HepG2 (cell line): ENCODE results near the gene KANSL3. TPM values are rescaled to one million over a fixed set of nuclear protein-coding genes. Genes with fewer than 3 reads are reported as not detected.

Source experiments
- AKAP8 ChIP-seq: sonication (generic); formaldehyde crosslinking; IDR thresholded peaks from 2 replicates; pipeline ENCODE4 v1.5.1; 2020; ENCODE audit warnings: mild to moderate bottlenecking, missing genetic modification reagents
- BORCS8-MEF2B ChIP-seq: sonication (generic); formaldehyde crosslinking; IDR thresholded peaks from 2 replicates; pipeline ENCODE4 v1.8.0; 2022; ENCODE audit warnings: mild to moderate bottlenecking, missing genetic modification reagents
- CEBPB ChIP-seq: IDR thresholded peaks from 2 replicates; pipeline ENCODE4 v1.6.1; 2011; ENCODE audit warnings: low read depth, low read length, improper control_type of control experiment, borderline replicate concordance
- CENPBD1 ChIP-seq: sonication (generic); formaldehyde crosslinking; IDR thresholded peaks from 2 replicates; pipeline ENCODE4 v1.8.0; 2022; ENCODE audit warnings: missing genetic modification reagents, low read depth, mild to moderate bottlenecking, borderline replicate concordance
- CERS6 ChIP-seq: sonication (generic); formaldehyde crosslinking; IDR thresholded peaks from 2 replicates; pipeline ENCODE4 v1.5.0; 2020; ENCODE audit warnings: missing genetic modification reagents
- HOXA3 ChIP-seq: sonication (generic); formaldehyde crosslinking; IDR thresholded peaks from 2 replicates; pipeline ENCODE4 v1.5.0; 2020; ENCODE audit warnings: missing genetic modification reagents
- ZBTB3 ChIP-seq: sonication (generic); formaldehyde crosslinking; IDR thresholded peaks from 2 replicates; pipeline ENCODE4 v1.4.0; 2020; ENCODE audit warnings: low read depth, mild to moderate bottlenecking, moderate library complexity, missing genetic modification reagents, borderline replicate concordance
- ZNF264 ChIP-seq: sonication (generic); formaldehyde crosslinking; IDR thresholded peaks from 2 replicates; pipeline ENCODE4 v1.4.0; 2020; ENCODE audit warnings: missing genetic modification reagents
- ZNF513 ChIP-seq: sonication (generic); formaldehyde crosslinking; conservative IDR thresholded peaks from 2 replicates; pipeline ENCODE4 v1.5.0; 2020; ENCODE audit warnings: missing genetic modification reagents
- ZNF747 ChIP-seq: sonication (generic); formaldehyde crosslinking; IDR thresholded peaks from 2 replicates; pipeline ENCODE4 v1.8.1; 2023; ENCODE audit warnings: missing genetic modification reagents, mild to moderate bottlenecking, borderline replicate concordance
- polyA plus RNA-seq, 8 experiments: library from polyadenylated mRNA; depleted of rRNA in 3 of 8; stranded (reverse) in 7 of 8; unstranded in 1 of 8; fragments of >200 nt; fragmentation: Illumina TruSeq in 4 of 8; extraction: Trizol in 4 of 8; gene quantifications; 2 replicates each; pipeline versions ENCODE4 v1.2.1 to v1.2.3, GENCODE V29; 2011 to 2016; ENCODE audit warnings: low read depth in 4 of 8, missing spikeins in 1 of 8, mixed read lengths in 1 of 8; ENCODE audit not compliant: insufficient read depth in 1 of 8
- total RNA-seq, 5 experiments: library from RNA; depleted of rRNA; stranded (reverse); fragments of >200 nt; fragmentation: Illumina TruSeq; extraction: Trizol; gene quantifications; 2 replicates each; pipeline ENCODE4 v1.2.3, GENCODE V29; 2016; ENCODE audit warnings: low read depth in 1 of 5
- TF ChIP-seq, protein P1 (sequence below): sonication (generic); formaldehyde crosslinking; IDR thresholded peaks from 2 replicates; pipeline ENCODE4 v1.4.0; 2020; ENCODE audit warnings: mild to moderate bottlenecking, missing genetic modification reagents
- TF ChIP-seq, protein P2 (sequence below): sonication (generic); formaldehyde crosslinking; IDR thresholded peaks from 2 replicates; pipeline ENCODE4 v1.4.0; 2020; ENCODE audit warnings: mild to moderate bottlenecking, missing genetic modification reagents
- TF ChIP-seq, protein P3 (sequence below): sonication (generic); formaldehyde crosslinking; IDR thresholded peaks from 2 replicates; pipeline ENCODE4 v1.4.0; 2020; ENCODE audit warnings: missing genetic modification reagents, borderline replicate concordance

The KANSL3 gene
- total and polyA plus RNA-seq, 2 of the 13 experiments (the other 11 are each of a cell fraction or from before 2014, with no cell fraction given) = 20.8 to 37.3 TPM

- TF ChIP-seq CERS6 (CRISPR knock-in tag) = no peak; the same call in 1 of the 2 replicates
- TF ChIP-seq CENPBD1 (CRISPR knock-in tag) = no peak; the same call in 1 of the 2 replicates
- peak; percentile 94 for TF ChIP-seq ZNF747 (CRISPR knock-in tag)
- TF ChIP-seq ZNF513 (CRISPR knock-in tag) = 0 out of 2 replicates have a peak, but pooled peaks have one; percentile 87
- TF ChIP-seq, protein P1, sequence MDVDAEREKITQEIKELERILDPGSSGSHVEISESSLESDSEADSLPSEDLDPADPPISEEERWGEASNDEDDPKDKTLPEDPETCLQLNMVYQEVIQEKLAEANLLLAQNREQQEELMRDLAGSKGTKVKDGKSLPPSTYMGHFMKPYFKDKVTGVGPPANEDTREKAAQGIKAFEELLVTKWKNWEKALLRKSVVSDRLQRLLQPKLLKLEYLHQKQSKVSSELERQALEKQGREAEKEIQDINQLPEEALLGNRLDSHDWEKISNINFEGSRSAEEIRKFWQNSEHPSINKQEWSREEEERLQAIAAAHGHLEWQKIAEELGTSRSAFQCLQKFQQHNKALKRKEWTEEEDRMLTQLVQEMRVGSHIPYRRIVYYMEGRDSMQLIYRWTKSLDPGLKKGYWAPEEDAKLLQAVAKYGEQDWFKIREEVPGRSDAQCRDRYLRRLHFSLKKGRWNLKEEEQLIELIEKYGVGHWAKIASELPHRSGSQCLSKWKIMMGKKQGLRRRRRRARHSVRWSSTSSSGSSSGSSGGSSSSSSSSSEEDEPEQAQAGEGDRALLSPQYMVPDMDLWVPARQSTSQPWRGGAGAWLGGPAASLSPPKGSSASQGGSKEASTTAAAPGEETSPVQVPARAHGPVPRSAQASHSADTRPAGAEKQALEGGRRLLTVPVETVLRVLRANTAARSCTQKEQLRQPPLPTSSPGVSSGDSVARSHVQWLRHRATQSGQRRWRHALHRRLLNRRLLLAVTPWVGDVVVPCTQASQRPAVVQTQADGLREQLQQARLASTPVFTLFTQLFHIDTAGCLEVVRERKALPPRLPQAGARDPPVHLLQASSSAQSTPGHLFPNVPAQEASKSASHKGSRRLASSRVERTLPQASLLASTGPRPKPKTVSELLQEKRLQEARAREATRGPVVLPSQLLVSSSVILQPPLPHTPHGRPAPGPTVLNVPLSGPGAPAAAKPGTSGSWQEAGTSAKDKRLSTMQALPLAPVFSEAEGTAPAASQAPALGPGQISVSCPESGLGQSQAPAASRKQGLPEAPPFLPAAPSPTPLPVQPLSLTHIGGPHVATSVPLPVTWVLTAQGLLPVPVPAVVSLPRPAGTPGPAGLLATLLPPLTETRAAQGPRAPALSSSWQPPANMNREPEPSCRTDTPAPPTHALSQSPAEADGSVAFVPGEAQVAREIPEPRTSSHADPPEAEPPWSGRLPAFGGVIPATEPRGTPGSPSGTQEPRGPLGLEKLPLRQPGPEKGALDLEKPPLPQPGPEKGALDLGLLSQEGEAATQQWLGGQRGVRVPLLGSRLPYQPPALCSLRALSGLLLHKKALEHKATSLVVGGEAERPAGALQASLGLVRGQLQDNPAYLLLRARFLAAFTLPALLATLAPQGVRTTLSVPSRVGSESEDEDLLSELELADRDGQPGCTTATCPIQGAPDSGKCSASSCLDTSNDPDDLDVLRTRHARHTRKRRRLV = peak; percentile 92; the same call in 1 of the 2 replicates
- TF ChIP-seq CEBPB = no peak
- TF ChIP-seq, protein P2, sequence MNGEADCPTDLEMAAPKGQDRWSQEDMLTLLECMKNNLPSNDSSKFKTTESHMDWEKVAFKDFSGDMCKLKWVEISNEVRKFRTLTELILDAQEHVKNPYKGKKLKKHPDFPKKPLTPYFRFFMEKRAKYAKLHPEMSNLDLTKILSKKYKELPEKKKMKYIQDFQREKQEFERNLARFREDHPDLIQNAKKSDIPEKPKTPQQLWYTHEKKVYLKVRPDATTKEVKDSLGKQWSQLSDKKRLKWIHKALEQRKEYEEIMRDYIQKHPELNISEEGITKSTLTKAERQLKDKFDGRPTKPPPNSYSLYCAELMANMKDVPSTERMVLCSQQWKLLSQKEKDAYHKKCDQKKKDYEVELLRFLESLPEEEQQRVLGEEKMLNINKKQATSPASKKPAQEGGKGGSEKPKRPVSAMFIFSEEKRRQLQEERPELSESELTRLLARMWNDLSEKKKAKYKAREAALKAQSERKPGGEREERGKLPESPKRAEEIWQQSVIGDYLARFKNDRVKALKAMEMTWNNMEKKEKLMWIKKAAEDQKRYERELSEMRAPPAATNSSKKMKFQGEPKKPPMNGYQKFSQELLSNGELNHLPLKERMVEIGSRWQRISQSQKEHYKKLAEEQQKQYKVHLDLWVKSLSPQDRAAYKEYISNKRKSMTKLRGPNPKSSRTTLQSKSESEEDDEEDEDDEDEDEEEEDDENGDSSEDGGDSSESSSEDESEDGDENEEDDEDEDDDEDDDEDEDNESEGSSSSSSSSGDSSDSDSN = peak; percentile 88
- peak; percentile 93 for TF ChIP-seq ZNF264
- TF ChIP-seq HOXA3 (CRISPR knock-in tag) = peak; percentile 93
- TF ChIP-seq AKAP8 (CRISPR knock-in tag) = peak; percentile 92
- 0 out of 2 replicates have a peak, but pooled peaks have one; percentile 51 for TF ChIP-seq ZBTB3 (CRISPR knock-in tag)
- TF ChIP-seq, protein P3, sequence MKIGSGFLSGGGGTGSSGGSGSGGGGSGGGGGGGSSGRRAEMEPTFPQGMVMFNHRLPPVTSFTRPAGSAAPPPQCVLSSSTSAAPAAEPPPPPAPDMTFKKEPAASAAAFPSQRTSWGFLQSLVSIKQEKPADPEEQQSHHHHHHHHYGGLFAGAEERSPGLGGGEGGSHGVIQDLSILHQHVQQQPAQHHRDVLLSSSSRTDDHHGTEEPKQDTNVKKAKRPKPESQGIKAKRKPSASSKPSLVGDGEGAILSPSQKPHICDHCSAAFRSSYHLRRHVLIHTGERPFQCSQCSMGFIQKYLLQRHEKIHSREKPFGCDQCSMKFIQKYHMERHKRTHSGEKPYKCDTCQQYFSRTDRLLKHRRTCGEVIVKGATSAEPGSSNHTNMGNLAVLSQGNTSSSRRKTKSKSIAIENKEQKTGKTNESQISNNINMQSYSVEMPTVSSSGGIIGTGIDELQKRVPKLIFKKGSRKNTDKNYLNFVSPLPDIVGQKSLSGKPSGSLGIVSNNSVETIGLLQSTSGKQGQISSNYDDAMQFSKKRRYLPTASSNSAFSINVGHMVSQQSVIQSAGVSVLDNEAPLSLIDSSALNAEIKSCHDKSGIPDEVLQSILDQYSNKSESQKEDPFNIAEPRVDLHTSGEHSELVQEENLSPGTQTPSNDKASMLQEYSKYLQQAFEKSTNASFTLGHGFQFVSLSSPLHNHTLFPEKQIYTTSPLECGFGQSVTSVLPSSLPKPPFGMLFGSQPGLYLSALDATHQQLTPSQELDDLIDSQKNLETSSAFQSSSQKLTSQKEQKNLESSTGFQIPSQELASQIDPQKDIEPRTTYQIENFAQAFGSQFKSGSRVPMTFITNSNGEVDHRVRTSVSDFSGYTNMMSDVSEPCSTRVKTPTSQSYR (CRISPR knock-in tag) = peak; percentile 74
- peak; percentile 99 for TF ChIP-seq BORCS8-MEF2B (CRISPR knock-in tag)
Measured at GRCh38 chr2:96638144-96639121, at the start of gene KANSL3 (continued).
